Measurements from ENCODE around the gene AFAP1L2.
A peak's percentile ranks its signal among the peaks of the same experiment; 100 is the strongest.

AFAP1L2 gene

DNA sequence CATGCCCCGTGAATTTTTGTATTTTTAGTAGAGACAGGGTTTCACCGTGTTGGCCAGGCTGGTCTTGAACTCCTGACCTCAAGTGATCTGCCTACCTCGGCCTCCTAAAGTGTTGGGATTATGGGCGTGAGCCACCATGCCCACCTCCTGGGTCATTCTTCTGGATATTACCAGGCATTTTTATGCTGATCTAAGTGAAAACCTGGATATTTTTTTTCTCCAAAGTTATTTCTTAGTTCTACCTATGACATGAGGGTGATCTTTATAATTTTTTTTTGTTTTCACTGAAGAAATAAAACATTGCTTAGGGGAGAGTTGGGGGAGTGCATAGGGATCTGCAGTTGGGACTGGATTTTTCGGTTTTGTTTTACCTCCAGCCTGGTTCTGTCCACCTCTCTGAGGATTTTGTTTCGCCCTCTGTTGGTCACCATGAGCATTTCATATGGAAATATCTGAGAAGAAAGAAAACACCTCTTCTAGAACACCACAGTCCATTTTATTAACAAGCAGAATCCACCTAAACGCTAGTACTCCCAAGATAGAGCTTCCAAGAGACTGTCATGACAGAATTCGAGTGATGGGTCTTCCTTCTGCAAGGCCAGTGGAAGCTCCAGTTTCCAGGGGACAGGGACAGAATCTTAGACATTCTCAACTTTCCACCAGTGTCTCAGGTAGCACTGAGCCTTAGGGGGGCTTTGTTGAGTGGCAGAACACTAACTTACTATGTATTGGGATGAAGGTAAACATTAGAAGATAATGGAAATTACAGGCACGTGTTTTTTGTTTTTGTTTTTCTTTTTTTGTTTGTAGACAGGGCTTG, 33.4 kb upstream of the AFAP1L2 start:
- Histone ChIP-seq H4K20me1 (ENCODE audit: insufficient read depth, low read length) (no peaks in the 10 kb centered on the region), H3K36me3 (ENCODE audit: insufficient read depth, low read length) (no peaks in the 10 kb centered on the region), H3K4me1 (ENCODE audit: insufficient read depth, low read length) (no peaks in the 10 kb centered on the region), H3K27ac (ENCODE audit: low read length) (no peak overlapping the region), H3K79me2 (ENCODE audit: insufficient read depth, low read length) (no peaks in the 10 kb centered on the region), H2AFZ (ENCODE audit: low read depth, low read length) (no peak overlapping the region), H3K4me3 (ENCODE audit: low read depth in 1 of 2, low read length in 2 of 2) (no peak overlapping the region), H3K9me3 (ENCODE audit: insufficient read depth, low read length, severe bottlenecking) (no peaks in the 10 kb centered on the region), H3K9ac (ENCODE audit: low read depth, low read length) (no peak overlapping the region), H3K4me2 (ENCODE audit: insufficient read depth, low read length) (no peak overlapping the region), H3K27me3 (ENCODE audit: insufficient read depth, low read length, poor library complexity) (no peaks in the 10 kb centered on the region)
- TF ChIP-seq EZH2 (IDR thresholded peaks at IDR 0.05; ENCODE audit: borderline replicate concordance, low read depth, low read length, severe bottlenecking), result no peak
- TF ChIP-seq CTCF (IDR thresholded peaks at IDR 0.05; ENCODE audit: borderline replicate concordance, extremely low read depth, low read length, poor library complexity, severe bottlenecking), result peak; percentile 31
- no peak for DNase-seq
- ATAC-seq (ENCODE audit: insufficient read depth, low read depth), result no peak

GRCh38 chr10:114436941-114437340, 32.6 kb upstream of the AFAP1L2 start:
- H3K79me2 ChIP-seq (ENCODE audit: insufficient read depth, low read length), result no peaks in the 10 kb centered on the region
- DNase-seq, result no peak
- no peaks in the 10 kb centered on the region for H4K20me1 ChIP-seq (ENCODE audit: insufficient read depth, low read length)
- no peaks in the 10 kb centered on the region for H3K36me3 ChIP-seq (ENCODE audit: insufficient read depth, low read length)
- H3K27me3 ChIP-seq (ENCODE audit: insufficient read depth, low read length, poor library complexity), result no peaks in the 10 kb centered on the region
- TF ChIP-seq CTCF (IDR thresholded peaks at IDR 0.05; ENCODE audit: borderline replicate concordance, extremely low read depth, low read length, poor library complexity, severe bottlenecking), result no peak
- TF ChIP-seq EZH2 (IDR thresholded peaks at IDR 0.05; ENCODE audit: borderline replicate concordance, low read depth, low read length, severe bottlenecking), result no peak
- no peak for ATAC-seq (ENCODE audit: insufficient read depth, low read depth)
- H3K27ac ChIP-seq (ENCODE audit: low read length), result no peak overlapping the region
- H3K4me2 ChIP-seq (ENCODE audit: insufficient read depth, low read length), result no peak overlapping the region
- no peak overlapping the region for H2AFZ ChIP-seq (ENCODE audit: low read depth, low read length)
- H3K9me3 ChIP-seq (ENCODE audit: insufficient read depth, low read length, severe bottlenecking), result no peaks in the 10 kb centered on the region
- H3K9ac ChIP-seq (ENCODE audit: low read depth, low read length), result no peak overlapping the region
- H3K4me3 ChIP-seq (ENCODE audit: low read depth in 1 of 2, low read length in 2 of 2), result no peak overlapping the region
- no peaks in the 10 kb centered on the region for H3K4me1 ChIP-seq (ENCODE audit: insufficient read depth, low read length)

DNA sequence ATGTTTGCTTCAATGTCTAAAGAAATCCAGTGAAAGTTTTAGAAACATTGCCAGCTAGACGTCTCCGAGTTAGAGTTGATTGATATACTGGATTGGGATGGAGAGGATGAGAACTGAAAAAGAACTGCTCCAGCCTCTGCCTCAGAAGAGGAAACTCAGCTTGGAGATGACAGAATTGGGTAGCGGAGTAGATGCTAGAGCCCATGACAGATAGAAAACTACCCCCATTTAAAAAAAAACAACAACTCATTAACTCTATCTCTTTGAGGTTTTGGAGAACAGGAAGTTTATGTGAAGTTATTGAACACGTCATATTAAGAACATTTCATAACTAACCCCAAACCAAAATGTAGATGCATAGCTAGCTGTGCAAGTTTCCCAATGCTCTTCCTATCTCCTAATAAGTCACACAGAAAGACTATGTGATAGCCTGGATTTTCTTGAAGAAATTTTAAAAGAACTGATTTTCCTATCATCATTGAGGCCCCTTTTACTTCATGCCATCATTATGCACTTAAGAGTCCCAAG, 28.3 kb upstream of the AFAP1L2 start:
- Histone ChIP-seq H3K4me3 (ENCODE audit: low read depth in 1 of 2, low read length in 2 of 2) (no peak overlapping the region), H3K79me2 (ENCODE audit: insufficient read depth, low read length) (no peaks in the 10 kb centered on the region), H3K36me3 (ENCODE audit: insufficient read depth, low read length) (no peaks in the 10 kb centered on the region), H3K4me1 (ENCODE audit: insufficient read depth, low read length) (no peaks in the 10 kb centered on the region), H2AFZ (ENCODE audit: low read depth, low read length) (no peak overlapping the region), H4K20me1 (ENCODE audit: insufficient read depth, low read length) (no peaks in the 10 kb centered on the region), H3K9ac (ENCODE audit: low read depth, low read length) (no peak overlapping the region), H3K27ac (ENCODE audit: low read length) (no peak overlapping the region), H3K4me2 (ENCODE audit: insufficient read depth, low read length) (no peak overlapping the region), H3K9me3 (ENCODE audit: insufficient read depth, low read length, severe bottlenecking) (no peaks in the 10 kb centered on the region), H3K27me3 (ENCODE audit: insufficient read depth, low read length, poor library complexity) (peaks cover 6% of the 10 kb centered on the region)
- ATAC-seq (ENCODE audit: insufficient read depth, low read depth) (no peak), DNase-seq (no peak)
- TF ChIP-seq EZH2 (IDR thresholded peaks at IDR 0.05; ENCODE audit: borderline replicate concordance, low read depth, low read length, severe bottlenecking), result no peak

DNA sequence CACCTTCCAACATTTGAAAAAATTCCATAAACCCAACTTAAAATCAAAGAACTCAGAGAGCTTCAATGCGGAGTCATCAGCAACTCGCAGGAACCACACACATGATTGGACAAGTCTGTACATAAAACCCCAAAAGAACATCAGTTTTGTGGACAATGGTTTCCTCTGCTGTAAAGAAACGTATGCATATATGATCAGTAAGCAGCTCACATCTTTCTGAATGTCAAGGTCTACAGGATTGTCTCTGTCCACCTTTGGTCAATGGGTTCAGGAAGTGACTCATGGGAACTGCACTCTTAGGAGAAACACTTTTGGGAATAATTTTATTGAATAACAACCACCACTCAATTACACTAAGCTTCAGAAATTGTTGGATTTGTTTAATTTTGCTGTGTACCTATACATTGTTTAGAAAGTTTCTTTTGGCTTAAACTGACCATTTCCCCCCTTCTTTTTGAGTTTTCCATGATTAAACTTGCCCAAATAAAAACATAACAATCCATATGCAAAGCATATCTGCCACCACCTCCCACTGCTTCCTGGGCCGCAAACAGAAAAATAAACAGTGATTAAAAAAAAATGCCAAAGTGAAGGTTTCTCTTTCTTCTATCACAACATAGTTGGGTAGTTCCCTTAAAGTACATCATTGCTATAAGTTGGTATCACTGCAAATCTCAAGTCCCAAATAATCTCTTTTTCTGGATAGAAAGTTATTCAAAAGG, 27.3 kb upstream of the AFAP1L2 start:
- H3K4me2 ChIP-seq (ENCODE audit: insufficient read depth, low read length), result no peak overlapping the region
- no peak for ATAC-seq (ENCODE audit: insufficient read depth, low read depth)
- H4K20me1 ChIP-seq (ENCODE audit: insufficient read depth, low read length), result no peaks in the 10 kb centered on the region
- H3K79me2 ChIP-seq (ENCODE audit: insufficient read depth, low read length), result no peaks in the 10 kb centered on the region
- no peaks in the 10 kb centered on the region for H3K36me3 ChIP-seq (ENCODE audit: insufficient read depth, low read length)
- no peak overlapping the region for H3K9ac ChIP-seq (ENCODE audit: low read depth, low read length)
- no peak for DNase-seq
- H3K9me3 ChIP-seq (ENCODE audit: insufficient read depth, low read length, severe bottlenecking), result no peaks in the 10 kb centered on the region
- no peak overlapping the region for H3K4me3 ChIP-seq (ENCODE audit: low read depth in 1 of 2, low read length in 2 of 2)
- H3K27ac ChIP-seq (ENCODE audit: low read length), result no peak overlapping the region
- peaks cover 6% of the 10 kb centered on the region for H3K27me3 ChIP-seq (ENCODE audit: insufficient read depth, low read length, poor library complexity)
- no peak for TF ChIP-seq EZH2 (IDR thresholded peaks at IDR 0.05; ENCODE audit: borderline replicate concordance, low read depth, low read length, severe bottlenecking)
- no peak for TF ChIP-seq CTCF (IDR thresholded peaks at IDR 0.05; ENCODE audit: borderline replicate concordance, extremely low read depth, low read length, poor library complexity, severe bottlenecking)
- no peak overlapping the region for H2AFZ ChIP-seq (ENCODE audit: low read depth, low read length)
- no peaks in the 10 kb centered on the region for H3K4me1 ChIP-seq (ENCODE audit: insufficient read depth, low read length)

Measured in DND-41 (cell line).